Right forelimb (tissue), 1 donor: ENCODE measurements around the gene CYS1.

ENCODE experiments used
- DNase-seq: peaks from one replicate; pipeline ENCODE4 v3.0.0-alpha.2; 2018

The CYS1 gene

DNA sequence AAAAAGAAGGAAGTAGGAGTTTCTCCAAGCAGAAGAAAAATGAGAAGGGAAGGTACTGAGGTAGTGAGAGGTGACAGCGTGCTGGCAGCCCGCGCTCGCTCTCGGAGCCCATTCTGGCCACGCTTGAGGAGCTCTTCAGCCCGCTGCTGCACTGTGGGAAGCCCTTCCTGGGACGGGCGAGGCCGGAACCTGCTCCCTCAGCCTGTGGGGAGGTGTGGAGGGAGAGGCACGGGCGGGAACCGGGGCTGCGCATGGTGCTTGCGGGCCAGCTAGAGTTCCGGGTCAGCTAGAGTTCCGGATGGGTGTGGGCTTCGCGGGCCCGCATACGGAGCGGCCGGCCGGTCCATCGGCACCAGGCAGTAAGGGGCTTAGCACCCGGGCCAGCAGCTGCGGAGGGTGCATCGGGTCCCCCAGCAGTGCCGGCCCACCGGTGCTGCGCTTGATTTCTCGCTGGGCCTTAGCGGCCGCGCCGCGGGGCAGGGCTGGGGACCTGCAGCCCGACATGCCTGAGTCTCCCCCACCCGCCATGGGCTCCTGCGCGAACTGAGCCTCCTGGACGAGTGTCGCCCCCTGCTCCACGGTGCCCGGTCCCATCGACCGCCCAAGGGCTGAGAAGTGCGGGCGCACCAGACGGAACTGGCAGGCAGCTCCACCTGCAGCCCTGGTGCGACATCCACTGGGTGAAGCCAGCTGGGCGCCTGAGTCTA is 11.1 kb upstream of the CYS1 start:
- no peak for DNase-seq

DNA sequence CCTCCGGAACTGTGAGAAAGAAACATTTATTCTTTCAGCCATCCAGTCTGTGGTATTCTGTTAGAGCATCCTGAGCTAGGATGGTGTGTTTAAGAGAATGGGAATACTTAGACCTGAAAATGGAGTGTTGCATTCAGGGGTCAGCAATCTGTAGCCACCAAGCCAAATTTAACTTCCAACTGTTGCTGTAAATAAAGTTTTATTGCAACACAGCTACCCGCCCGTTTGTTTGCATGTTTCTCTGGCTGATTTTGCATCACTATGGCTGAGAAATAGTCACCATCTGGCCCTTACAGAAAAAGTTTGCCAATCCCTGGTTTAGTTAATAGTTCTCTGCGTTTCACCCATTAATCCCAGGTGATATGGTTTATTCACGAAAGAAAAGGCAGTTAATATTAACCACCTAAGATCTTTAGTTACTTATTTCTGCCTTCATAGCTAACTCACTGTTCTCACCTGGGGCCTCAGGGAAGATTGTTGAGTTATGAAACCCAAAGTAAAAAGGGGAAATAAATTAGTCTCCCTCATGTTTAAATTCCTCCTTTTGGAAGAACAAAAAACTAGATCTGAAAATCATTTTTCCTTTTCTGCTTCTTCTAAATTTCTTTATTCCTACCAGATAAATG is 9.5 kb upstream of the CYS1 start:
- DNase-seq: no peak

DNA sequence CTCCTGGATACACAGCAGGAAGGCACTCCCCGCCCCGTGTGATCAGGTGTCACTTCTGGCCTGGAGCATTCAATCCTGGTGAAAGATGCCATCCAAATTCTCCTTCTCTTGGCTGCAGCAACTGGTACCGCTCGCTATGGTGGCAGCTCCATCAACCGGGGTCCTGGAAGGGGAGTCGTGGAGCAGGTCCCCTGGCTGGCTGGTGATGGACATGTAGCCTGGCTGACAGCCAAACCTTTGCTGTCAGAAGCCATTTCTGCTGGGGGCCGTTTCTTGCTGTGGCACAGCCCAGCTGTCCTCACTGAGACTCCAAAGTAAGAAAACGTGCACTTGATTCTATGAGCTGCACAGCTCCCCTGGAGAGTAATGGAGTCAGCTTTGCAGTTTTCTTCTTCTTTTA is 7.1 kb upstream of the CYS1 start:
- no peak for DNase-seq

DNA sequence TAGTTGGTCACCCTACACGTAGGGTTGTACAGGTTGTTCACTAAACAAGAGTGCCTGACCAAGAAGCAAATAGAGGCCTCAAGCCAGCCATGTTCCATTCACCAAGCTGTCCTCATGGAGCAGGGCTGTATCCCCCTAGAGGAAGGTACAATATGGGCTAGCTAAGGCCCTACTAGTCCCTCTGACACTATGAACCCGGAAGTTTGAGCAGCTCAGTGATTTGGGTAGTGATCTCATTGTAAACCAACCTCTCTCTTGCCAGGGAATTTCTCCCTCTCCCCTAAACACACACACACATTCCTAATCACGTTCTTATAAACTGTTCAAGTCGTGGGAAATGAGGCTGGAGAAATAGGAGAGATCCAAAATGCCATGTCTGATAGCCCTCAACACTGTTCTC is 6.7 kb upstream of the CYS1 start:
- DNase-seq: no peak

DNA sequence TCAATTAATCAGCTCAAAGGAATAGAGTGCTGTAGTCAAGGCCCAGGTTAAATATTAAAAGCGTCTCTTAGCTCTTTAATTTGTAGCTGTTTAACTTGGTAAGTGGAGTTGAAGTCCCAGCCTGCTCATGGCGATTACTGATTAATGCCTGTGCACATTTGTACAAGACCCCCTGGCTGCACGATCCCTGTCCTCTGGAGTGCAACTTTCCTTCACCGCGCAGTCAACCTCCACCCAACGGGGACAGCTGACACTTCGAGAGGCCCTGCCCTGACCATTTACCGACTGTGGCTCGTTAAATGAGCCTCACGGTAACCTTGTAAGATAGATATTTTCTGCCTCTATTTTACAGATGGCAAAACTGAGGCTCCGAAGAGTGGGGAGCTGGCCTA is 5.5 kb upstream of the CYS1 start:
- no peak for DNase-seq

DNA sequence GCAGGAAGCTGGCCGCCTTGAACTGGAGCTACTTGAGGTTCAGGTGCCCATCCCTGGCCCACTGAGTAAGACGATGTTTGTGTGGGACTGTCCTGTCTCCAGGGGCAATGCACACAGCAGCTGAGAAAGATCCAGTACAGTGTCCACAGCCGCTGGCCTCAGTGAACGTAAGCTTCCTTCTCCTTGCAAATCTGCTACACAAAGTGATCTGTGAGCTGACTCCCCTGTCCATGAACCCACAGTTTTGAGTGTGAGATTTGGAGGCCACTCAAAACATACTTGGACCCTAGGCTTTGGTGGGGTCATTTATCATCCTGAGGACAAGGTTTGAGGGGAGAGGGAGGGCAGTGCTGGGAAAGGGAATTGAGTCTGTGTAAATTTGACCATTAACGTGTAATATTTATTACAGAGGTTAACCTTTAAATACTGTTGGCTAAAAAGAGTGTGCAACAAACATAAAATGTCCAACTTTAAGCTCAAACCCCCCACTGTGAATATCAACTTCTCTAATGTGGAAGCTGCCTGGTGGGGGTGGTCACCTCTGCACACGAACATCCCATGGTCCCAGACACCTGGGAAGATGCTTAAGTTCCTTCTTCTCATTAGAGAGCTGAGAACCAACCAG is 4.9 kb upstream of the CYS1 start:
- no peak for DNase-seq

DNA sequence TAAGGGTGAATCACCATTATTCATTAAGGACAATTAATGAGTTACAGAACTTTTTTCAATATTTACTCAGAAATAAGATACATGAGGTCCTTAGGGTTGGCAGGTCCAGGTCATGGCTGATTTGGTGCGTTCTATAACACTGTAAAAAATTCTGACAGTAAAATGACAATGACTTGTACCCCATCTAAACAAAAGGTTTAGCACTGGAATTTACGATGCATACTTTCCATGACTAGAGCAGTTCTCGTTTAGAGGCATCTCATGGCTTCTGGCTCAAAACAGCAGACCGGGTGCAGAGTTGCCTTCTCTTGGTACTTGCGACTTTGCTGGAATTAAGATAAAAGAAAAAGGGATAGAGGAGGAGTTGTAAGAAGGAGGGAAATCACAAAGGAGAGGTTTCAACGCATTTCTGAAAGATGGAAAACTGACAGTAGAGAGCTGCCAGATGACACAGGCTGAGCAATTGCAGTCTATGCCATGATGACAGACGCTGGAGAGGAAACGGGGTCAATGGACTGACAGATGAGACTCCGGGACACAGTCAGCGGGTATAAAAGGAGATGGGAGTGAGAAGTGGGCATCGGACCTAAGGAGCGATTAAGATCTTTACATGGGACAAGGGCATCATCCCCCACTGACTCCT is 4.1 kb upstream of the CYS1 start:
- no peak for DNase-seq

DNA sequence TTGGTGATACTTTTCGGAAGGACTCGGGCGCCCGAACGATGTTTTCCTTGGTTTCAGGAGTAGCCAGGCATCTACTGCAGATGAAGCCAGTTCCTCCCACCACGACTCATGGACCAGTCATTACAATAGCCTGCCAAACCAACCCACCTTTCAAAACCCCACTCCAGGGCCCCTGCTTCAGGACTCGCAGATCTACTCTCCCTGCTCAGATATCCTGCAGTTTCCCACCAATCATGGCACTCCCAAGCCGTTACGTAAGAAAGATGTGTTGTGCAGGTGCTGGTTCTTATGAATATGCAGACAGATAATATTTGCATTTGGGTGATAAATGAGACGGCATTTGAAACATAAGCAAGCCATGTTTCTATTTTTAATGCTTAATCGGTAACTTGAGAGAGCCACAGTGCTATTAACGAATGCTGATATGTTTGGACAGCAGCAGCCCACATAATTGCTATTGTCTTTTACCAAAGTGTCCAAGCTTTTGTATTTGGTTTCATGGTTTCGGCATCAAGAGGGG is 3.5 kb upstream of the CYS1 start:
- DNase-seq: no peak

DNA sequence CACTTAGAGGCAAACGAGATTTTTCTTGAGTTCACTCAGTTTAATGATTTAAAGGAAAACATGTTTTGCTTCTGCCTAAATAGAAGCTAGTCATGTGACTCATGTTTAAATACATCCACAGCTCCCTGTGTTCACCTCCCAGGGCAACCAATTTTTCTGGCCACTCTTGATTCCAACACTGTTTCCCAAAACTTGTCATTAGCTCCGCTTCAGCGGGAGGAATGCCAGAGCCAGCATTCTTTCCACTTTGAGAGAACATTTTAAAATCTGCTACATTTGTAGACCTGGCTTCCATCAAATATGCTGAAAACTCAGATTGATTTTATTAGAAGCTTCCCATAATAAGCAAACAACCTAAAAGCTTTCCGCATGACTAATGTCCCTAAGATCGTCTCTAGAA is 2.8 kb upstream of the CYS1 start:
- DNase-seq: peak; percentile 56

DNA sequence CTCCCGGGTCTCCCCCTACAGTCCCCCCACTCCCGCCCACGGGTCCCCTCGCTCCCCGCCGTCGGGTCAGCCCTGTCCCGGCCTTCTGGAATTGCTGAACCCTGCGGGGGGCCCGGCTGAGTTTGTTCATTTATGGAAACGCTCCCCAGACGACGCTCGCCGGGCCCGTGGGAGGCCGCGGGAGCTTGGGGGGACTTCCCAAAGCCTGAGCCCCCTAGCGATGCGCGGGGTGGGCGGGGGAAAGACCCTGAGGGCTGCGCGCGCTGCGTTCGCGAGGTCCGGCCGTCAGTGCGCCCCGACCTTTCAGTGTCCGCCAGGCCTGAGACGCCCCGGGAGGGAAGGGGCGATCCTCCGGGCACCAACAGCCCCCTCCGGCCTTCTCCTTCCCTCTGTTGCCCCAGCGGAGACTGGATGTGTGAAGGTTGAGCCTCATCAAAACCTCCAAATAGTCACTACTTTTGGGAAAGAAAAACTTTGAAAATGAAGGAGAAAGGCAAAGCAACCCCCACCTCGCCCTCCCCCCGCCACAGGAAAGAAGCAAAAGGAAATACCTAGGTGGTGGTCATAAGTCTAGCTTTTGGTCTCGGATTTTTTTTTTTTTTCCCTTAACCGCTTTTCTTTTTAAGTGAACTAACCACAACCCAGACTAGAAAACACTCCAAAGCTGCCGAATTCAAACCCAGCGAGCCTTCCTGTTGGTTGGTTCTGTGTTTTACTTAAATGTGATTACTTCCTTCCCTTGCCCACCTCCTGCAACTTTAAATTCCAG is 509 bp upstream of the CYS1 start:
- DNase-seq: no peak

DNA sequence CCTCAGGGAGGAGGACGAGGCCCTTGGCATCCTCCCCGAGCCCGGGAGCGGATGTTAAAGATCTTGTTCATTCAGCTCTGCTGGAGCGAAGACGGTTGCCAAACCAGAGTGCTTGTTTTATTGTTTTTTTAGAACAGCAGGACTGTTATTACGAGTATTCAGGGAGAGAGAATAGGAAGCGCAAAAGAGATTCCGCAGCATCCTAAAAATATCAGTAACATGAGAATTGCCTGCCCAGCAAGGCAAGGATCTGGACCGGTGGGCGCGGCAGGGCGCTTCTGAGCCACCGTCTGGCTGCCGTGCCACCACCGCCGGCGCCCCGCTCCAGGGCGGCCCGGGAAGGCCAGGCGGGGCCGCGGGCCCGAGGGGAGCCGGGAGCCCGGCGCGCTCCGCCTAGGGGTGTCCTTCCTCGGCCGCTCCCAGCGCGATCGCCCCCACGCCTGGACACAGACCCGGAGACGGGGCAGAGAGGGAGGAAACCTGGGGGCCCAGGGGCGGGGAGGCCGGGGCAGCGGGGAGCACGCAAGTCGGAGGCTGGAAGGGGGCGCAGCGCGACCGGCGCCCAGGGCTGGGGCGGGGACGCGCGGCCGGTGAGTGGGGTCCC is 843 bp downstream of the CYS1 start:
- DNase-seq: peak; percentile 70

DNA sequence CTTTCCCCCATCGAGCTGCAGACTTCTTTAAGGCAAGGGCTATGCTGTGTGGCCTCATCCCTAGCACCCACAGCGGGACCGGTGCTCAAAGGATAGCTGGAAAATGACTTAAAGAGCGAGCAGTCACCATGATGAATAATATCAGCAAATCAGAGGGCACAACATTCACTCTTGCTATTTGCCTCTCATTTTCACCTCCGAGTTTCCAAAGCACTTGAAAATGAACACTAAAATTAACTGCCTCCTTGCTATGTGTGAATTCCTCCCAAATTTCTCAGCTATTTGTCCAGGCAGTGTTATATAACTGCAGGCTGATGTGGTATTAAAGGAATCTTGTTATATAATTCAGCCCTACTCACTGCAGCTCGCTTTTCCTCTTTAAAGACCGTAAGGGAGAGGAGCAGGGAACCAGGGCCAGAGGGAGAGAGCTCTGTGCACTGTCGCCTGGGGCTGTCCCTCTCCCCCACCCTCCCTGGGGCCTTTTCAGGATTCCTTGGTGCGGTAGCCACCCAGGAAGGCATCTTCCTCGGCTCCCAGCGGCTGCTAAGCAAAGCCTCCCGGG is 1.4 kb downstream of the CYS1 start:
- no peak for DNase-seq

DNA sequence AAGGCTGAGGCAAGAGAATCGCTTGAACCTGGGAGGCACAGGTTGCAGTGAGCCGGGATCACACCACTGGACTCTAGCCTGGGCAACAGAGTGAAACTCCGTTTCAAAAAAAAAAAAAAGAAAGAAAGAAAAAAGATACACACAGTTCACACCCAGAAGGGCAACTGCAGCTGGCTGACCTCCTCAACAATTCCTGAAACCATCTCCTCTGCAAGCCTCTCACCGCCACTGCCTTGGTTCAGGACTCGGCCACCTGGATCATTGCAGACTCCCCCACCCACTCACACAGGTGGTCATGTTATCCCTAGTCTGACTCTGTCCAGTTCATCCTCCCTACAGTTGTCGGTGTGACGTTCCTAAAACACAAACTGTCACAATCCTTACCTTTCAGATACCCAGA is 2.2 kb downstream of the CYS1 start:
- DNase-seq: no peak

DNA sequence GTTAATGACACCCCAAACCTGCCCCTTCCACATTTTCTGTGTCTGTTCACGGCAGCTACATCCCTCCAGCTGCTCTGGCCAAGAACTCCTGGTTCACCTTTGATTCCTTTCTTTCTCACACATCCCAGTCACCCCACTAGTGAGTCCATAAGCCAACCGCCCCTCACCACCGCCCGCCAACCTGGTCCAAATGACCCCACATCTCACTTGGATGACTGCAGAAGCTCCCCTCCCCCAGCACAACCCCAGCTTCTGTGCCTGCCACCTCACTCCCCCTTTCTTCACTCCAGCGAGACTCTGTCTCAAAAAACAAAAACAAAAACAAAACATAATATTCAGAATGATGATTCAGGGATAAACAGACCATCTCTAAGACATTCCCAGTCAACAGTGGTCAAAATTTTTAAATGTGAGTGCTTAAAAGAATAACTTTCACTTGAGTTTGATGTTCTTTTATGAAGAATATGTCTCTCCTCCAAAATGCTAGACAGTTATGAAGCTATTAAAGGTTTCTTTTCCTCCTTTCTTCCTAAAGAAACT is 3.2 kb downstream of the CYS1 start:
- no peak for DNase-seq

DNA sequence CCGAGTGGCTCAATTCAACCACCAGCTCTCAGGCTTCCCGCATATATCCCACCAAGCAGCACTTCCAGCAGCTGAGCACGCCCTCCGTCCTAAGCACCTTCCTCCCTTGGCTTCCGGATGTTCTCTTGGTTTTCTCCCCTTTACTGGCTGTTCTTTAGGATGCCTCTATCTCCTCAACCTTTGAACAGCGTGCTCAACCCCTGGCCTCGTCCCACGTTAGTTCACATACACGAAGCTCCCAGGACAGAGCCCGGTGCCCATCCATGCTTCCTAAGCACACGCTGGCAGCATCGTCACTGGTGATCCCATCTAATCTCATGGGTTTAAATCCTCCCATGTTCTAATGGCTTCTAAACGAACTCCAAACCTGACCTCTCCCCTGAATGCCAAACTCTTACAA is 3.7 kb downstream of the CYS1 start:
- no peak for DNase-seq

DNA sequence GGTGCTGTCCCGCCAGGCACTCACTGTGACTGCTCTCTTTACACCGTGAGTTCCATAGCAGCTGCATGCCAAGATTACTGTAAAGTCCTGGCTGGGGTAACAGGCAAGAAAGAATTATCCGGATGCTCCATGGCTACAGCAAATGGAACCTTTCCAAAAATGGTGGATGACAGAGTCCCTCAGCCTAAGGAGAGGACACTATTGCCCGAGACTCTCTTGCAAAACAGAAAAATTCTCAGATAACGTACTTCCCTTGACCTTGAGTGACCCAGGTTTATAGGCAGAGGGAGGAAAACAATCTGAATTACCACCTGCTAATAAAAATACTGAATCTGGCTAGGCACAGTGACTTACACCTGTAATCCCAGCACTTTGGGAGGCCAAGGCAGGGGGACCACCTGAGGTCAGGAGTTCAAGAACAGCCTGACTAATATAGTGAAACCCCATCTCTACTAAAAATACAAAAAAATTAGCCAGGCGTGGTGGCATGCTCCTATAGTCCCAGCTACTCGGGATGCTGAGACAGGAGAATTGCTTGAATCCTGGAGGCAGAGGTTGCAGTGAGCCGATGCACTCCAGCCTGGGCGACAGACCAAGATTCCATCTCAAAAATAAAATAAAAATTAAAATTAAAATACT is 4.5 kb downstream of the CYS1 start:
- DNase-seq: no peak

DNA sequence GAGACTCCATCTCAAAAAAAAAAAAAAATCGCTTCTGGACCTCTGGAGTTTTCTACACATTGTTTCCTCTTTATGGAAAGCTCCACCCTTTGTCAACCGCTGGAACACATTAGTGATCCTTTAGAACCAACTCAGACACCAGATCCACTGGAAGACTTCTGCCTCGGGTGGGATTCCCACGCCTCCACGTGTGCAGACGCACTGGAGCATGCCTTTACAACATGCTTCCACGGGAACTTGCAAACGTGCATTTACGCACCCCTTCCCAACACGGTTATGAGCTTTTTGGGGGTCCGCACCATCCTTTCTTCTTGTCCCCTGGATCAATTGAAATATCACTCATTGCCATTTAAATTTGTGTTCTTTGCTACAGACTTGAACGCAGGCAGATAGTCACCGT is 5.1 kb downstream of the CYS1 start:
- no peak for DNase-seq

DNA sequence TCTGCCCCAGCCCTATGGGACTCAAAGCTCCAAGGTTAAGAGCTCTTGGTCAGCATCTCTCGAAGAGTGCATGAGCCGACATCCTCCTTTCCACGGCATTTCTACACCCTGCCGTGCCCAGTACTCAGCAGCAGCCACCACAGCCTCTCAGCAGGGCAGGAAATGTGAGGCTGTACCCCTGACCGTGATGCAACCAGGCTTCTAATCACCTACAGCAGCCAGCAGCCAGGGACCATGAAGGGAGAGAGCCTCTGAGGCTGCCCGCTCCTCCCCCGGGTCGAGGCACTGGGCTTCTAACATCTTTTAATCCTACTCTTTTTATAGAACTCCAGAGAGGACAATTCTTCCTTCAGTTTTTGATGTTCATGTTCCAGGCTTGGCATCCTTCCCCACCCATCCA is 6.5 kb downstream of the CYS1 start:
- no peak for DNase-seq

DNA sequence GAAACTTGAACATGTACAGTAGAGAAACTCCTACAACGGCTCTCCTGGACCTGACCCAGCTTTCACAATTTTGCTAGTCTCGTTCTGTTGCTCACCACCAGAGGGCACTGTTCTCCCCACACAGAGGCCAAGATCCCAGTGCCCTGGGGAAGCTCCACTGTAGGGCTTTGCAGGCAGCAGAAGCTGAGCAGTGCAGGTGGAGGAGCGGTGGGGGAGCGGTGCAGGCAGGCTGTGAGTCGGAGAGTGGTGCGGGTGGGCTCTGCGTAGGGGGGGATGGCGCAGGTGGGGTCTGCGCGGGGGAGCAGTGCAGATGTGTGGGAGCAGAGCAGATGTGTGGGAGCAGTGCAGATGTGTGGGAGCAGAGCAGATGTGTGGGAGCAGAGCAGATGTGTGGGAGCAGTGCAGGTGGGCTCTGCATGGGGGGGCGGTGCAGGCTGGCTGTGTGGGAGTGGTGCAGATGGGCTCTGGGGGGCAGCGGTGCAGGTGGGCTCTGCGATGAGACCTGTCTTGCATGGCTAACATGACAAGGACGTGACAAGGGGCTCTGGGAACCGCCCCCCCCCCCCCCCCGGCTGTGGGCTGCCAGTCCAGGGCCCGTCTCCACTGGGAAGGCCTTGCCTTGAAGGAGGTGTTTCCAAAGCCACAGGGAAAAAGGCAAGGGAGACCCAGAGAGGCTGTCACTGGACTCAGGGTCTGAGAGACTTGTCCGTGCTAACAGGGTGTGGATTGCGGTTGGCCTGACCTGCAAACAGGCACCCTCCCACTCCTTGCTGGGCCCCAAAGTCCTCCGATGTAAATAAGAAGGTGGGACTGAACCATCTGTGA is 7.3 kb downstream of the CYS1 start:
- peak; percentile 88 for DNase-seq

DNA sequence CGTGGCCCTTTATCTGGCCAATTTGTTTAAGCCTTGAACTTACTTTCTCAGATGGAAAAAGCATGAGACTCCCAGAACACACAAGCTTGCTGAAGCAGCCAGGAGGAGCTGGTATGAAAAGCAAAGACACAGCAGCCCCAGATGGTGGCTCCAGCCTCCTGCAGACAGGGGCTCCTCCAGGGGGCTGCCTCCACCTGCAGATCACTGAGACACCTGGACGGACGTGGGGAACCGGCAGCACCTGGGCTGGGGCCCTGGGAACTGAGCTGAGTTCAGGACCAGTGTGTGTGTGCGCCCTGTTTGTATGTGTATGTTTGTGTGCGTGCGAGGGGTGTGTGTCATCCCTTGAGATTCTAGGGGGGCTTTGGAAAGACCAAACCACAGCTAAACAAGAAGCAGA is 8.6 kb downstream of the CYS1 start:
- DNase-seq: no peak

DNA sequence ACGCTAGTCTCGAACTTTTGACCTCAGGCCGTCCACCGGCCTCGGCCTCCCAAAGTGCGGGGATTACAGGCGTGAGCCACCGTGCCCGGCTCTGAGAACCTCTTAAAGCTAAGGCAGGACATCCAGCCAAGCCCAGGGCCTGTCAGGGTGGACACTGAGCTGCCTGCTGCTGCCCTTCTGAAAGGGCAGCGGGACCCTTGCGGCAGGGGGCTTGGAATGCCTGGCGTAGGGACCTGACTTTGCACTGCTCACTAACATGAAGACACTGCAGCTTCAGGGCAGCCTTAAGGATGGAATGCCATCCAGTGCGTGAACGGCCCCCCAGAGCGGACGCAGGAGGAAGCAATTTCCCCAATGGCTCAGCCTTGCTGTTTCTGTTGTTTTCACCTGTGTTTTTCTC is 9.0 kb downstream of the CYS1 start:
- no peak for DNase-seq
